GM21526 (cell line): ENCODE data around the gene PROX1.

Source experiments
- ATAC-seq: cut with Tn5 transposase; IDR thresholded peaks from one replicate; pipeline ENCODE4 v1.9.1; 2021; ENCODE audit warnings: moderate library complexity; ENCODE audit not compliant: unreplicated experiment, low FRiP score

The PROX1 gene

GRCh38 chr1:214018386-214019268 is 30.9 kb downstream of the PROX1 start:
- ATAC-seq: peak; percentile 87

- no peak for ATAC-seq
Observed at GRCh38 chr1:214019499-214019898, 31.7 kb downstream of the PROX1 start.

GRCh38 chr1:214021321-214021720 is 33.5 kb downstream of the PROX1 start:
- no peak for ATAC-seq

GRCh38 chr1:214022229-214022791 is 34.5 kb downstream of the PROX1 start:
- no peak for ATAC-seq

GRCh38 chr1:214022810-214023425 is 35.1 kb downstream of the PROX1 start:
- no peak for ATAC-seq

GRCh38 chr1:214026985-214027384 is 39.2 kb downstream of the PROX1 start:
- no peak for ATAC-seq

- no peak for ATAC-seq
Observed at GRCh38 chr1:214027498-214027897, 39.7 kb downstream of the PROX1 start.

GRCh38 chr1:214028095-214028494 is 40.3 kb downstream of the PROX1 start:
- ATAC-seq: no peak

- ATAC-seq: no peak
Observed at GRCh38 chr1:214028649-214029406, 41.1 kb downstream of the PROX1 start.

- ATAC-seq: no peak
Observed at GRCh38 chr1:214029796-214030195, 42.0 kb downstream of the PROX1 start.

- no peak for ATAC-seq
Observed at GRCh38 chr1:214031267-214031650, 43.5 kb downstream of the PROX1 start.

- no peak for ATAC-seq
Observed at GRCh38 chr1:214037468-214037867, 49.7 kb downstream of the PROX1 start.

- no peak for ATAC-seq
Observed at GRCh38 chr1:214039394-214040018, 51.7 kb downstream of the PROX1 start.

GRCh38 chr1:214043167-214043566 is 55.4 kb downstream of the PROX1 start:
- ATAC-seq: no peak

GRCh38 chr1:214044438-214045214 is 56.9 kb downstream of the PROX1 start:
- ATAC-seq: no peak

GRCh38 chr1:214050513-214051401 is 63.0 kb downstream of the PROX1 start:
- no peak for ATAC-seq

- ATAC-seq: no peak
Observed at GRCh38 chr1:214051786-214052185, 64.0 kb downstream of the PROX1 start.

- ATAC-seq: no peak
Observed at GRCh38 chr1:214058076-214058475, 70.3 kb downstream of the PROX1 start.

- ATAC-seq: no peak
Observed at GRCh38 chr1:214066190-214066589, 78.4 kb downstream of the PROX1 start.
